H1 (cell line): ENCODE measurements around the gene CSNK2B. TPM values are rescaled to one million over a fixed set of nuclear protein-coding genes. Genes with fewer than 3 reads are reported as not detected.

Experiments used
- CTCF ChIA-PET: fragments of 300-600 bp; sonication (Branson Sonifier 250); formaldehyde crosslinking; loops from one replicate; lab custom pipeline; 2021; ENCODE audit not compliant: partially characterized antibody; lab: Charles Lee
- POLR2A ChIA-PET: fragments of 300-600 bp; sonication (Branson Sonifier 250); formaldehyde crosslinking; loops from one replicate; lab custom pipeline; 2021; ENCODE audit warnings: inconsistent platforms; ENCODE audit not compliant: partially characterized antibody; lab: Charles Lee
- DNase-seq, 2 experiments: peaks; one replicate each; pipeline versions ENCODE4 v3.0.0 to v3.0.0-alpha.2; 2010 to 2022; ENCODE audit warnings: low spot score in 2 of 2, low read depth in 1 of 2, mixed read lengths in 1 of 2
- FAIRE-seq: peaks from 2 replicates; lab custom pipeline; 2011; peaks lifted over from hg19 to GRCh38; lab: Jason Lieb, UNC
- H2AFZ ChIP-seq: 2 replicates; pipeline ENCODE4 v1.8.1; 2012; ENCODE audit warnings: low read length, inconsistent platforms
- H2AK5ac ChIP-seq: 2 replicates; pipeline ENCODE4 v1.6.1; 2013; ENCODE audit warnings: low read depth, low read length
- H2BK120ac ChIP-seq: replicated peaks from 2 replicates; pipeline ENCODE3; 2013; ENCODE audit warnings: low read depth, low read length, inconsistent platforms
- H2BK12ac ChIP-seq: 2 replicates; pipeline ENCODE4 v1.6.1; 2013; ENCODE audit warnings: low read depth, low read length
- H2BK15ac ChIP-seq: 2 replicates; pipeline ENCODE4 v1.6.1; 2013; ENCODE audit warnings: low read length
- H2BK20ac ChIP-seq: 2 replicates; pipeline ENCODE4 v1.6.1; 2013; ENCODE audit warnings: low read length
- H2BK5ac ChIP-seq: 2 replicates; pipeline ENCODE4 v1.6.1; 2013; ENCODE audit warnings: low read depth, low read length
- H3K14ac ChIP-seq: 2 replicates; pipeline ENCODE4 v1.6.1; 2013; ENCODE audit warnings: inconsistent platforms; ENCODE audit not compliant: insufficient read length
- H3K18ac ChIP-seq: 2 replicates; pipeline ENCODE4 v1.6.1; 2013; ENCODE audit warnings: low read length; ENCODE audit errors: extremely low read depth
- H3K23ac ChIP-seq: 2 replicates; pipeline ENCODE4 v1.6.1; 2013; ENCODE audit warnings: inconsistent platforms; ENCODE audit not compliant: insufficient read length
- H3K23me2 ChIP-seq: 2 replicates; pipeline ENCODE4 v1.6.1; 2013; ENCODE audit warnings: low read depth, low read length
- H3K27ac ChIP-seq: 2 replicates; pipeline ENCODE4 v1.6.1; 2011; ENCODE audit warnings: low read depth, low read length, inconsistent platforms
- H3K27me3 ChIP-seq, 4 experiments: replicated peaks in 1 of 4; 1 replicate in 1 of 4; 2 replicates in 3 of 4; pipeline versions ENCODE4 v1.6.1 to v1.8.1; 2011 to 2013; ENCODE audit warnings: low read length in 3 of 4, mild to moderate bottlenecking in 3 of 4, inconsistent platforms in 2 of 4, mixed read lengths in 2 of 4, moderate library complexity in 1 of 4; ENCODE audit not compliant: control insufficient read depth in 3 of 4, insufficient read depth in 3 of 4; ENCODE audit errors: extremely low read depth in 1 of 4
- H3K36me3 ChIP-seq, 4 experiments: 2 replicates each; pipeline versions ENCODE4 v1.6.1 to v1.8.1; 2011 to 2013; ENCODE audit warnings: mild to moderate bottlenecking in 4 of 4, low read length in 3 of 4, moderate library complexity in 2 of 4, control low read depth in 1 of 4, inconsistent platforms in 1 of 4; ENCODE audit not compliant: insufficient read depth in 4 of 4, control insufficient read depth in 2 of 4
- H3K4ac ChIP-seq: replicated peaks from 2 replicates; pipeline ENCODE3; 2013; ENCODE audit warnings: low read length, low read depth, mixed read lengths, inconsistent platforms; ENCODE audit not compliant: insufficient read length
- H3K4me1 ChIP-seq, 4 experiments: replicated peaks in 1 of 4; 1 replicate in 1 of 4; 2 replicates in 3 of 4; pipeline versions ENCODE4 v1.6.1 to v1.8.1; 2011 to 2013; ENCODE audit warnings: low read length in 3 of 4, inconsistent platforms in 2 of 4, mixed read lengths in 1 of 4; ENCODE audit not compliant: insufficient read depth in 4 of 4, control insufficient read depth in 3 of 4
- H3K4me2 ChIP-seq, 2 experiments: 2 replicates each; pipeline versions ENCODE4 v1.6.1 to v1.8.1; 2011 to 2013; ENCODE audit warnings: low read depth in 2 of 2, low read length in 2 of 2, control low read depth in 1 of 2, inconsistent platforms in 1 of 2, mild to moderate bottlenecking in 1 of 2; ENCODE audit not compliant: insufficient read depth in 1 of 2
- H3K4me3 ChIP-seq, 4 experiments: fragments of 200-600, 300-600 bp in 1 of 4; sonication (generic), shearing (Covaris generic), sonication (Bioruptor Twin) in 1 of 4; 2 replicates each; pipeline versions ENCODE4 v1.5.1 to v1.8.1; 2011 to 2016; ENCODE audit warnings: low read length in 4 of 4, low read depth in 3 of 4, control low read depth in 2 of 4, inconsistent platforms in 2 of 4, mild to moderate bottlenecking in 2 of 4, mixed read lengths in 1 of 4, moderate library complexity in 1 of 4; ENCODE audit not compliant: insufficient read depth in 2 of 4; ENCODE audit errors: extremely low read depth in 1 of 4
- H3K56ac ChIP-seq: replicated peaks from 2 replicates; pipeline ENCODE3; 2013; ENCODE audit warnings: low read depth, mild to moderate bottlenecking, mixed read lengths, low read length, inconsistent platforms; ENCODE audit not compliant: insufficient read length
- H3K79me1 ChIP-seq: 2 replicates; pipeline ENCODE4 v1.6.1; 2013; ENCODE audit warnings: low read depth, low read length, control low read depth
- H3K79me2 ChIP-seq, 2 experiments: 2 replicates each; pipeline versions ENCODE4 v1.6.1 to v1.8.1; 2012 to 2013; ENCODE audit warnings: low read length in 2 of 2, mild to moderate bottlenecking in 2 of 2, inconsistent platforms in 1 of 2; ENCODE audit not compliant: insufficient read depth in 2 of 2, control insufficient read depth in 1 of 2
- H3K9ac ChIP-seq, 4 experiments: replicated peaks in 1 of 4; 1 replicate in 1 of 4; 2 replicates in 3 of 4; pipeline versions ENCODE4 v1.6.1 to v1.8.1; 2011 to 2013; ENCODE audit warnings: low read depth in 3 of 4, low read length in 3 of 4, control low read depth in 2 of 4, mild to moderate bottlenecking in 2 of 4, moderate library complexity in 2 of 4, inconsistent platforms in 1 of 4; ENCODE audit errors: extremely low read depth in 1 of 4
- H3K9me3 ChIP-seq, 2 experiments: 2 replicates each; pipeline versions ENCODE4 v1.6.1 to v1.8.1; 2012 to 2013; ENCODE audit warnings: mild to moderate bottlenecking in 2 of 2, moderate library complexity in 2 of 2, control low read depth in 1 of 2, inconsistent platforms in 1 of 2, low read depth in 1 of 2, low read length in 1 of 2, mixed read lengths in 1 of 2; ENCODE audit not compliant: insufficient read depth in 2 of 2
- H4K20me1 ChIP-seq, 2 experiments: replicated peaks in 1 of 2; 2 replicates each; pipeline versions ENCODE3 to v1.8.1; 2011 to 2013; ENCODE audit warnings: inconsistent platforms in 2 of 2, low read length in 2 of 2, mild to moderate bottlenecking in 1 of 2; ENCODE audit not compliant: insufficient read depth in 2 of 2, control insufficient read depth in 1 of 2
- H4K5ac ChIP-seq: 2 replicates; pipeline ENCODE4 v1.6.1; 2013; ENCODE audit warnings: low read length, low read depth, mixed read lengths, inconsistent platforms; ENCODE audit not compliant: insufficient read length
- H4K8ac ChIP-seq: 2 replicates; pipeline ENCODE4 v1.8.0; 2013; ENCODE audit warnings: mild to moderate bottlenecking, moderate library complexity, low read length, inconsistent platforms; ENCODE audit not compliant: insufficient read depth; ENCODE audit errors: extremely low read depth
- H4K91ac ChIP-seq: replicated peaks from 2 replicates; pipeline ENCODE3; 2013; ENCODE audit warnings: low read length, mixed read lengths, inconsistent platforms; ENCODE audit not compliant: insufficient read length
- RFX5 ChIP-seq: IDR thresholded peaks from 2 replicates; pipeline ENCODE4 v1.6.1; 2011; ENCODE audit warnings: low read depth, low read length, improper control_type of control experiment, borderline replicate concordance
- SAP30 ChIP-seq: fragments of 300-600 bp; sonication (generic); IDR thresholded peaks from 2 replicates; pipeline ENCODE4 v1.7.1; 2012; ENCODE audit warnings: low read length, moderate library complexity, mild to moderate bottlenecking, inconsistent platforms; ENCODE audit not compliant: insufficient read depth, insufficient replicate concordance
- TAF1 ChIP-seq: IDR thresholded peaks from 2 replicates; pipeline ENCODE4 v1.6.1; 2011; ENCODE audit warnings: mild to moderate bottlenecking, low read depth, low read length
- WGBS, 2 experiments: shearing (Covaris generic) in 1 of 2; methylation state at CpG; one replicate each; pipeline versions ENCODE4 v1.1.6 to v1.1.7; 2013 to 2015; ENCODE audit warnings: low lambda C conversion rate in 2 of 2, mixed read lengths in 2 of 2, inconsistent platforms in 1 of 2, low coverage in 1 of 2, missing lambda C conversion rate in 1 of 2; ENCODE audit not compliant: insufficient replicate concordance in 2 of 2, insufficient coverage in 1 of 2, insufficient read length in 1 of 2; ENCODE audit errors: extremely low coverage in 1 of 2, missing lambda C conversion rate in 1 of 2; 5-methylcytosine and 5-hydroxymethylcytosine counted together
- polyA plus RNA-seq, 7 experiments: library from polyadenylated mRNA; depleted of rRNA in 3 of 7; stranded (reverse) in 5 of 7; unstranded in 2 of 7; fragments of >200 nt in 5 of 7; fragments of 200-250 nt in 2 of 7; gene quantifications; 1 replicate in 5 of 7; 2 replicates in 1 of 7; 4 replicates in 1 of 7; pipeline versions ENCODE4 v1.2.1 to v1.2.3, GENCODE V29; 2011 to 2013; ENCODE audit warnings: missing spikeins in 2 of 7, mixed read lengths in 2 of 7
- total RNA-seq: library from RNA; stranded (reverse); fragmentation: NEBNext Ultra II Directional; extraction: Animal tissue kit (Norgen Biotek cat#: 25700); gene quantifications from 2 replicates; pipeline ENCODE4 v1.2.1, GENCODE V29; 2021
- TF ChIP-seq, protein P1 (sequence below): IDR thresholded peaks from 2 replicates; pipeline ENCODE4 v1.6.1; 2012; ENCODE audit warnings: low read length, inconsistent platforms
- TF ChIP-seq, protein P2 (sequence below): IDR thresholded peaks from 2 replicates; pipeline ENCODE4 v1.6.1; 2012; ENCODE audit warnings: inconsistent platforms

CSNK2B gene
- total and polyA plus RNA-seq, 2 of the 8 experiments (the other 6 are each of a cell fraction or from before 2014, with no cell fraction given), result 169 to 208 TPM

DNA sequence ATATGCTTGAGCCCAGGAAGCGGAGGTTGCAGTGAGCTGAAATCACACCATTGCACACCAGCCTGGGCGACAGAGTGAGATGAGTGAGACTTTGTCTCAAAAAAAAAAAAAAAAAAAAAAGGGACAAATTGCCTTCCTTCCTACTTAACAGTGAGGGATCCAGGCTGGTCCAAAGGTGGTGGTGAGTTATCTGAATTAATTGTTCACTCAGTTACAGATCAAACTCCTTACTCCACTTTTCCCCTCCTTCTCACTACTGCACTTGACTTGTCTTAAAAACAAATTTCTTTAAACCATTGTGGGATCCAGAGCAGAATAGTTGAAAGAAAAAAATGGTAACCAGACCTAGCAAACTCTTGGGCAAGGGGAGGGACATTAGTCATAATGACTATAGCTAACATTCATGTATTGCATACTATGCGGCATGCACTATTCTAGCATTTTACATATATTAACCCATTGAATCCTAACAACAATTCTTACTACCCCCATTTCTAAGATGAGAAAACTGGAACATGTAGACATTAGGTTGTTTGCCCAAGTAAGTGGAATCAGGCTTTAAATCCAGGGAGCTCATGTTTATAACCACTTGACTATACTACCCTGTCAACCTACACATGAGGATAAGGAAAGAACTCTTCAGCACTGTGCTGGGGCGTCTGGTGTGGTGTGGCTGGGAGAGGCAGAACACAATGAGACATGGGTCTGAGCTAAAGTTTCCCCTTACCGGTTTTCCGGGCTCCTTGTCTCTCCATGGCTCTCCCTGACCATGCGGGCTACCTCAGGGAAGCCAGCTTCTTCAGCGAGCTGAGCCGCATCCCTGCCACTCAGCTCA, 2.5 kb upstream of the CSNK2B start:
- no peak overlapping the region for H2BK20ac ChIP-seq
- H3K27me3 ChIP-seq, result no peaks in the 10 kb centered on the region
- H3K4me1 ChIP-seq, result peaks cover 0 to 19% (median 5%) of the 10 kb centered on the region in 4 experiments; a peak in 5 of 7 replicates
- FAIRE-seq (no peak), DNase-seq (no peak)
- ChIA-PET POLR2A (interaction anchor here (0.6 to 25.5 kb wide), 22 partner anchors 10 to 281 kb away, joined by 3 to 883 read pairs (median 6); partner anchors contain the start of genes ABHD16A, AIF1, APOM and BAG6), CTCF (interaction anchor here (0.6 to 3.8 kb wide), 15 partner anchors 10 to 289 kb away, joined by 3 to 38 read pairs (median 5); partner anchors contain the start of genes APOM, BAG6 and LSM2)
- 90% methylated on average over 9 of the region's 9 CpGs; no CpG with 5 or more reads in 1 of the 2 experiments for WGBS, 2 experiments
- peaks cover 12% of the 10 kb centered on the region for H3K79me1 ChIP-seq
- H4K20me1 ChIP-seq, result peaks cover 5 to 7% of the 10 kb centered on the region in 2 experiments
- peak overlapping the region in 3 of 4 experiments; percentile 28 to 94 (median 42); a peak in 5 of 8 replicates for H3K4me3 ChIP-seq
- no peak overlapping the region for H2BK12ac ChIP-seq
- H2AFZ ChIP-seq, result no peak overlapping the region
- no peak overlapping the region for H3K56ac ChIP-seq
- no peak overlapping the region for H3K27ac ChIP-seq
- peaks cover 0 to 57% of the 10 kb centered on the region in 2 experiments; a peak in 3 of 4 replicates for H3K79me2 ChIP-seq
- peak overlapping the region; percentile 74 to 82 for H3K4me2 ChIP-seq
- H3K23ac ChIP-seq, result no peak overlapping the region
- H2AK5ac ChIP-seq, result no peak overlapping the region
- H3K9ac ChIP-seq, result peak overlapping the region in 1 of 4 experiments; percentile 95; a peak in 3 of 7 replicates
- H3K23me2 ChIP-seq, result peaks cover 12% of the 10 kb centered on the region
- H3K36me3 ChIP-seq, result peaks cover 15 to 30% (median 20%) of the 10 kb centered on the region in 4 experiments
- no peak overlapping the region for H3K4ac ChIP-seq
- no peak overlapping the region for H4K5ac ChIP-seq
- H4K91ac ChIP-seq, result no peak overlapping the region
- no peaks in the 10 kb centered on the region for H3K9me3 ChIP-seq
- no peak overlapping the region for H2BK15ac ChIP-seq
- H4K8ac ChIP-seq, result no peak overlapping the region
- H3K18ac ChIP-seq, result no peak overlapping the region
- no peak overlapping the region for H2BK120ac ChIP-seq
- no peak overlapping the region for H3K14ac ChIP-seq
- H2BK5ac ChIP-seq, result no peak overlapping the region
- TF ChIP-seq, protein P1, sequence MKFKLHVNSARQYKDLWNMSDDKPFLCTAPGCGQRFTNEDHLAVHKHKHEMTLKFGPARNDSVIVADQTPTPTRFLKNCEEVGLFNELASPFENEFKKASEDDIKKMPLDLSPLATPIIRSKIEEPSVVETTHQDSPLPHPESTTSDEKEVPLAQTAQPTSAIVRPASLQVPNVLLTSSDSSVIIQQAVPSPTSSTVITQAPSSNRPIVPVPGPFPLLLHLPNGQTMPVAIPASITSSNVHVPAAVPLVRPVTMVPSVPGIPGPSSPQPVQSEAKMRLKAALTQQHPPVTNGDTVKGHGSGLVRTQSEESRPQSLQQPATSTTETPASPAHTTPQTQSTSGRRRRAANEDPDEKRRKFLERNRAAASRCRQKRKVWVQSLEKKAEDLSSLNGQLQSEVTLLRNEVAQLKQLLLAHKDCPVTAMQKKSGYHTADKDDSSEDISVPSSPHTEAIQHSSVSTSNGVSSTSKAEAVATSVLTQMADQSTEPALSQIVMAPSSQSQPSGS, result no peak
- TF ChIP-seq SAP30 (no peak), RFX5 (no peak), TAF1 (no peak)
- TF ChIP-seq, protein P2, sequence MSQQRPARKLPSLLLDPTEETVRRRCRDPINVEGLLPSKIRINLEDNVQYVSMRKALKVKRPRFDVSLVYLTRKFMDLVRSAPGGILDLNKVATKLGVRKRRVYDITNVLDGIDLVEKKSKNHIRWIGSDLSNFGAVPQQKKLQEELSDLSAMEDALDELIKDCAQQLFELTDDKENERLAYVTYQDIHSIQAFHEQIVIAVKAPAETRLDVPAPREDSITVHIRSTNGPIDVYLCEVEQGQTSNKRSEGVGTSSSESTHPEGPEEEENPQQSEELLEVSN, result no peak
